ENCODE results near the gene GRIN2D.

GRIN2D gene

DNA sequence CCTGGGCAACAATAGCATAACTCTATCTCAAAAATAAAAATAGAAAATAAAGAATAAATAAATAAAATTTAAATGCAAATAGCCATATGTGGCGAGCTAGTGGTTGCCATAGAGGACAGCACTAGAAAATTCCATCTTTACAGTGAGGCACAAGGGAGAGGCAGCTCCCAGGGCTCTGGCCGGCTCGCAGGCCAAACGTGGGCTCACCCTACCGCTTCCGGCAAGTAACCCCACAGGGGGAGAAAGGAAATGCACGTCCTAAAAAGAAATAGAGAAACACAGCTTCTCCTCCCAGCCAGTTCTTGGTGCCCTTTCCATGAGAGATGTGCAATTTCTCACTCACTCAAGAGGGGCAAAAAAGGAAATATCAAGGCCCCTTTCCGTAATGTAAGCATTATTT is 39.9 kb downstream of the GRIN2D start:
- POLR2A ChIA-PET, result no interaction called here
- DNase-seq (ENCODE audit: extremely low spot score), result no peak
- TF ChIP-seq ELF4 (IDR thresholded peaks at IDR 0.05) (no peak), FOXA1 (IDR thresholded peaks at IDR 0.05) (no peak)
- CTCF ChIA-PET, result no interaction called here

DNA sequence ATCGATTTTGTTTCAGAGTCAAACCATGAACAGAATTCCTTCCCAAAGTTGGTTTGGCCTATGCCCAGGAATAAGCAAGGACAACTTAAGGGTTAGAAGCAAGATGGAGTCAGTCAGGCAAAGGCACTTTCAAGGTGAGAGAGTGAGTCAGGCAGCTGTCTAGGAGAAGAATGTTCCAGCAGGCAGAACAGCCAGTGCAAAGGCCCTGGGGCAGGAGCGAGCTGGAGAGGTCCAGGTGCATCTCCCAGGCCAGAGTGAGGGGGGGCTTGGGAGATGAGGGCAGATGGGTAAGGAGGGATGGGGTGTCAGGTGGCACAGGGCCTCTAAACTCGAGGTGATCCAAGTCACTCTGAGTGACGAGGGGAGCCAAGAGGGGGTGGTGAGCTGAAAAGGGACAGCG is 43.1 kb downstream of the GRIN2D start:
- no peak for TF ChIP-seq SUZ12 (IDR thresholded peaks at IDR 0.05)
- DNase-seq (ENCODE audit: extremely low spot score), result no peak
- ChIA-PET POLR2A (no interaction called here), CTCF (interaction anchor here (0.7 kb wide), 1 partner anchor 530 kb away, joined by 3 read pairs; no protein-coding TSS in a partner anchor)

DNA sequence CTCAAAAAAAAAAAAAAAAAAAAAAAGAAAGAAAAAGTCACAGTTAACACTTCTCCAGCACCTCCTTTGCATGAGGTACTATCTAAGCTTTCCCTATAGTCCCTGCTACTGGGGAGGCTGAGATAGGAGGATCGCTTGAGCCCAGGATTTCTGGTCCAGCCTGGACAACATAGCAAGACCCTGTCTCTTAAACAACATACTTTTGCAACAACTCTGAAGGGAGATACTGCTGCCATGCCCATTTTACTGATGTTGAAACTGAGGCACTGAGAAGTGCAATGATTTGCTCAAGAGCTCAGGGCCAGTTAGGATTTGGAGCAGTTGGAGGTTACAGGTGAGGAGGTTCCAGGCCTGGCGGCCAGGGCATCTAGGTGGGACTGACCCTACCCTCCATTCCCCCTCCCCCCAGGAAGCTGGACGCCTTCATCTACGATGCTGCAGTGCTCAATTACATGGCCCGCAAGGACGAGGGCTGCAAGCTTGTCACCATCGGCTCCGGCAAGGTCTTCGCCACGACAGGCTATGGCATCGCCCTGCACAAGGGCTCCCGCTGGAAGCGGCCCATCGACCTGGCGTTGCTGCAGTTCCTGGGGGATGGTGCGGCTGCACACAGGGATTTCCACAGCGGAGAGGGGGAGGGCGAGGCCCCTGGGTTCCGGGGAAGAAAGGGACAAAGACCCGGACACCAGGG is 48.0 kb downstream of the GRIN2D start:
- ChIA-PET CTCF (no interaction called here), POLR2A (no interaction called here)
- no peak for TF ChIP-seq HDGF (IDR thresholded peaks at IDR 0.05; ENCODE audit: borderline replicate concordance)
- no peak for TF ChIP-seq LEF1 (IDR thresholded peaks at IDR 0.05; ENCODE audit: borderline replicate concordance)
- no peak for TF ChIP-seq SUZ12 (IDR thresholded peaks at IDR 0.05)
- no peak for TF ChIP-seq NFRKB (IDR thresholded peaks at IDR 0.05)
- TF ChIP-seq CTBP1 (IDR thresholded peaks at IDR 0.05; ENCODE audit: borderline replicate concordance), result no peak
- TF ChIP-seq FOXM1 (IDR thresholded peaks at IDR 0.05; ENCODE audit: borderline replicate concordance), result no peak
- TF ChIP-seq, protein P1, sequence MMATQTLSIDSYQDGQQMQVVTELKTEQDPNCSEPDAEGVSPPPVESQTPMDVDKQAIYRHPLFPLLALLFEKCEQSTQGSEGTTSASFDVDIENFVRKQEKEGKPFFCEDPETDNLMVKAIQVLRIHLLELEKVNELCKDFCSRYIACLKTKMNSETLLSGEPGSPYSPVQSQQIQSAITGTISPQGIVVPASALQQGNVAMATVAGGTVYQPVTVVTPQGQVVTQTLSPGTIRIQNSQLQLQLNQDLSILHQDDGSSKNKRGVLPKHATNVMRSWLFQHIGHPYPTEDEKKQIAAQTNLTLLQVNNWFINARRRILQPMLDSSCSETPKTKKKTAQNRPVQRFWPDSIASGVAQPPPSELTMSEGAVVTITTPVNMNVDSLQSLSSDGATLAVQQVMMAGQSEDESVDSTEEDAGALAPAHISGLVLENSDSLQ (IDR thresholded peaks at IDR 0.05), result no peak
- TF ChIP-seq ARNT (IDR thresholded peaks at IDR 0.05), result no peak
- no peak for TF ChIP-seq FOXA1 (IDR thresholded peaks at IDR 0.05)
- no peak for TF ChIP-seq SP1 (IDR thresholded peaks at IDR 0.05)
- no peak for TF ChIP-seq ELF4 (IDR thresholded peaks at IDR 0.05)
- TF ChIP-seq TARDBP (IDR thresholded peaks at IDR 0.05), result no peak
- TF ChIP-seq ZNF384 (IDR thresholded peaks at IDR 0.05), result no peak
- TF ChIP-seq FOXK2 (IDR thresholded peaks at IDR 0.05), result no peak
- TF ChIP-seq L3MBTL2 (conservative IDR thresholded peaks at IDR 0.05), result no peak
- no peak for TF ChIP-seq BHLHE40 (IDR thresholded peaks at IDR 0.05; ENCODE audit: borderline replicate concordance)
- no peak for DNase-seq (ENCODE audit: extremely low spot score)

DNA sequence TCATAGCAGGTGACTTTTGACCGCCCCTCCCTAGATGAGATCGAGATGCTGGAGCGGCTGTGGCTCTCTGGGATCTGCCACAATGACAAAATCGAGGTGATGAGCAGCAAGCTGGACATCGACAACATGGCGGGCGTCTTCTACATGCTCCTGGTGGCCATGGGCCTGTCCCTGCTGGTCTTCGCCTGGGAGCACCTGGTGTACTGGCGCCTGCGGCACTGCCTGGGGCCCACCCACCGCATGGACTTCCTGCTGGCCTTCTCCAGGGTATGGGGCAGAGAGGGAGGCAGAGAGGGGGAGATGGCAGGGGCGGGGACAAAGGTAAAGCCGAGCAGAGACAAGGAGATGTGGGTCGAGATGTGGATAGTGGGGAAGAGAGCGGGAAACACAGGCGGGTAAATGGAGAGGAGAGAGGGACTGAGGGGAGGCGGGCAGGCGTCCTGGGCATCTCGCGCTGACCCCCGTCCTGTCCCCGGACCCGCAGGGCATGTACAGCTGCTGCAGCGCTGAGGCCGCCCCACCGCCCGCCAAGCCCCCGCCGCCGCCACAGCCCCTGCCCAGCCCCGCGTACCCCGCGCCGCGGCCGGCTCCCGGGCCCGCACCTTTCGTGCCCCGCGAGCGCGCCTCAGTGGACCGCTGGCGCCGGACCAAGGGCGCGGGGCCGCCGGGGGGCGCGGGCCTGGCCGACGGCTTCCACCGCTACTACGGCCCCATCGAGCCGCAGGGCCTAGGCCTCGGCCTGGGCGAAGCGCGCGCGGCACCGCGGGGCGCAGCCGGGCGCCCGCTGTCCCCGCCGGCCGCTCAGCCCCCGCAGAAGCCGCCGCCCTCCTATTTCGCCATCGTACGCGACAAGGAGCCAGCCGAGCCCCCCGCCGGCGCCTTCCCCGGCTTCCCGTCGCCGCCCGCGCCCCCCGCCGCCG is 48.9 kb downstream of the GRIN2D start:
- ChIA-PET POLR2A (no interaction called here), CTCF (no interaction called here)
- DNase-seq (ENCODE audit: extremely low spot score), result no peak
- TF ChIP-seq LEF1 (IDR thresholded peaks at IDR 0.05; ENCODE audit: borderline replicate concordance) (no peak), FOXA1 (IDR thresholded peaks at IDR 0.05) (no peak), NFRKB (IDR thresholded peaks at IDR 0.05) (no peak)

DNA sequence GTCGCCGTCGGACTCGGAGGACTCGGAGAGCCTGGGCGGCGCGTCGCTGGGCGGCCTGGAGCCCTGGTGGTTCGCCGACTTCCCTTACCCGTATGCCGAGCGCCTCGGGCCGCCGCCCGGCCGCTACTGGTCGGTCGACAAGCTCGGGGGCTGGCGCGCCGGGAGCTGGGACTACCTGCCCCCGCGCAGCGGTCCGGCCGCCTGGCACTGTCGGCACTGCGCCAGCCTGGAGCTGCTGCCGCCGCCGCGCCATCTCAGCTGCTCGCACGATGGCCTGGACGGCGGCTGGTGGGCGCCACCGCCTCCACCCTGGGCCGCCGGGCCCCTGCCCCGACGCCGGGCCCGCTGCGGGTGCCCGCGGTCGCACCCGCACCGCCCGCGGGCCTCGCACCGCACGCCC is 49.8 kb downstream of the GRIN2D start:
- ChIA-PET POLR2A (no interaction called here), CTCF (no interaction called here)
- TF ChIP-seq ARNT (IDR thresholded peaks at IDR 0.05) (no peak), CTBP1 (IDR thresholded peaks at IDR 0.05; ENCODE audit: borderline replicate concordance) (no peak), BHLHE40 (IDR thresholded peaks at IDR 0.05; ENCODE audit: borderline replicate concordance) (no peak)
- no peak for DNase-seq (ENCODE audit: extremely low spot score)

Data from HEK293T (cell line).